Ovary (tissue), 3 donors: ENCODE results near the gene RPTOR.

ENCODE experiments used
- EP300 ChIP-seq: sonication (generic); formaldehyde crosslinking; IDR thresholded peaks from one replicate; pipeline ENCODE4 v1.6.1; 2017; ENCODE audit warnings: antibody characterized with exemption
- POLR2A ChIP-seq: fragments of 450-650 bp; IDR thresholded peaks from one replicate; pipeline ENCODE4 v1.6.1; 2017; ENCODE audit warnings: antibody characterized with exemption, mild to moderate bottlenecking, moderate library complexity
- TF ChIP-seq, protein P1 (sequence below), 3 donors: fragments of 450-650 bp in 2 of 3; fragments of 200-600 bp in 1 of 3; IDR thresholded peaks; one replicate each; pipeline versions ENCODE4 v1.5.1 to v1.8.0; 2016 to 2022; ENCODE audit warnings: antibody characterized with exemption in 3 of 3, mild to moderate bottlenecking in 1 of 3
- donor health status: DM: no; HTN: no; CAD: no.

DNA sequence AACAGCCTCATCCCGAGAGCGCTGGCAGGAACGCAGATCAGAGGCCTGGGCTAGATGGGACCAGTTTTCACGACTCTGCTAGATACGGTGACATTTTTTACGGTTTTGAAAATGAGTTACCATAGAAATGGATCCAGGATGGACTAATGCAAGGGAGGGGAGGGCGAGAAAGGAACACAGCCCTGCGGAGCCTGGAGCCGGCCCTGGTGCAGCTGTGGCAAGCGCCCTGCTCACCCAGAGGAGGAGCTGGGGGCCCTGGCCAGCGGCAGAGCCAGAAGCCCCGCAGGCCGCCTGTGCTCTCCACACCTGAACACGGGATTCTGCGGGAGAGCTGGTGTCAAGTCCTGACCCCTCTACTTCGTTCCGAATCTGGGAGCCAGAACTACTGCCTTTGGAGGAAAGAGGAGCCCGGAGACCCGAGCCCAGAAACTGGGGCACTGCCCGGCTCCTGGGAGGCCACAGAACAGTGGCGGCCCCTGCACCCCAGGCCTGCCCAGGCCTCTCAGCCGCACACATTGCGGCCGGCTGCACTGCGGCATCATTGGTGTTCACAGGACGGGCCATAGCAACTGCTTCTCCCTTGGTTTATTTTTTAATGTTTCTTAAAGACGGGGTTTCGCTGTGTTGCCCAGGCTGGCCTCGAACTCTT lies 358.4 kb downstream of the RPTOR start:
- TF ChIP-seq, protein P1, sequence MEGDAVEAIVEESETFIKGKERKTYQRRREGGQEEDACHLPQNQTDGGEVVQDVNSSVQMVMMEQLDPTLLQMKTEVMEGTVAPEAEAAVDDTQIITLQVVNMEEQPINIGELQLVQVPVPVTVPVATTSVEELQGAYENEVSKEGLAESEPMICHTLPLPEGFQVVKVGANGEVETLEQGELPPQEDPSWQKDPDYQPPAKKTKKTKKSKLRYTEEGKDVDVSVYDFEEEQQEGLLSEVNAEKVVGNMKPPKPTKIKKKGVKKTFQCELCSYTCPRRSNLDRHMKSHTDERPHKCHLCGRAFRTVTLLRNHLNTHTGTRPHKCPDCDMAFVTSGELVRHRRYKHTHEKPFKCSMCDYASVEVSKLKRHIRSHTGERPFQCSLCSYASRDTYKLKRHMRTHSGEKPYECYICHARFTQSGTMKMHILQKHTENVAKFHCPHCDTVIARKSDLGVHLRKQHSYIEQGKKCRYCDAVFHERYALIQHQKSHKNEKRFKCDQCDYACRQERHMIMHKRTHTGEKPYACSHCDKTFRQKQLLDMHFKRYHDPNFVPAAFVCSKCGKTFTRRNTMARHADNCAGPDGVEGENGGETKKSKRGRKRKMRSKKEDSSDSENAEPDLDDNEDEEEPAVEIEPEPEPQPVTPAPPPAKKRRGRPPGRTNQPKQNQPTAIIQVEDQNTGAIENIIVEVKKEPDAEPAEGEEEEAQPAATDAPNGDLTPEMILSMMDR (IDR thresholded peaks at IDR 0.05), result no peak
- no peak for TF ChIP-seq POLR2A
- TF ChIP-seq EP300, result no peak
